ENCODE measurements around the gene ZG16.

Gene ZG16

DNA sequence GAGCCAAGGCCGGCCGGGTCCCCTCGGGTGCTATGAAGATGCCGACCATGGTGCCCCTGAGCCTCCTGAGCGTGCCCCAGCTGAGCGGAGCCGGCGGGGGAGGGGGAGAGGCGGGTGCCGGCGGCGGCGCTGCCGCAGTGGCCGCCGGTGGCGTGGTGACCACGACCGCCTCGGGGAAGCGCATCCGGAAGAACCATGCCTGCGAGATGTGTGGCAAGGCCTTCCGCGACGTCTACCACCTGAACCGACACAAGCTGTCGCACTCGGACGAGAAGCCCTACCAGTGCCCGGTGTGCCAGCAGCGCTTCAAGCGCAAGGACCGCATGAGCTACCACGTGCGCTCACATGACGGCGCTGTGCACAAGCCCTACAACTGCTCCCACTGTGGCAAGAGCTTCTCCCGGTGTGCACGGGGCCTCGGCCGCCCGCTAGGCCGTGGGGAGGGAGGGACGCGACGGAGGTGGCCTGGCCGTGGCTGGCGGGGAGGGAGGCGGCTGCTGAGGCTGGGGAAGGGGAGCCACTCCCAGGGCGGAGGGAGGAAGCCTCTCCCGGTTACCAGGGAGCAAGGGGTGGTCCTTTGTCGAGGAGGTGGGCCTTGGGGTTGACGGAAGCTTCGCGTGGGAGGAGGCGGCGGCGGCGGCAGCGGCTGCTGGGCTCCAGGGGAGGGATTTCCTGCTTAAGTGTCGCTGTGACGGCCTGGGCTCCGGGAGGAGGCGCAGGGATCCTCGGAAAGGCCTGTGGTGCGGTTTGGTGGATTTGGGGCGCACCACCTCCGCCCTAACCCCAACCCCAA lies 29.6 kb downstream of the ZG16 start:
- H3K4me3 ChIP-seq (ENCODE audit: low read depth, low read length) = peak overlapping the region; percentile 70
- DNase-seq (ENCODE audit: low read depth) = peak; percentile 93
- TF ChIP-seq, protein P1, sequence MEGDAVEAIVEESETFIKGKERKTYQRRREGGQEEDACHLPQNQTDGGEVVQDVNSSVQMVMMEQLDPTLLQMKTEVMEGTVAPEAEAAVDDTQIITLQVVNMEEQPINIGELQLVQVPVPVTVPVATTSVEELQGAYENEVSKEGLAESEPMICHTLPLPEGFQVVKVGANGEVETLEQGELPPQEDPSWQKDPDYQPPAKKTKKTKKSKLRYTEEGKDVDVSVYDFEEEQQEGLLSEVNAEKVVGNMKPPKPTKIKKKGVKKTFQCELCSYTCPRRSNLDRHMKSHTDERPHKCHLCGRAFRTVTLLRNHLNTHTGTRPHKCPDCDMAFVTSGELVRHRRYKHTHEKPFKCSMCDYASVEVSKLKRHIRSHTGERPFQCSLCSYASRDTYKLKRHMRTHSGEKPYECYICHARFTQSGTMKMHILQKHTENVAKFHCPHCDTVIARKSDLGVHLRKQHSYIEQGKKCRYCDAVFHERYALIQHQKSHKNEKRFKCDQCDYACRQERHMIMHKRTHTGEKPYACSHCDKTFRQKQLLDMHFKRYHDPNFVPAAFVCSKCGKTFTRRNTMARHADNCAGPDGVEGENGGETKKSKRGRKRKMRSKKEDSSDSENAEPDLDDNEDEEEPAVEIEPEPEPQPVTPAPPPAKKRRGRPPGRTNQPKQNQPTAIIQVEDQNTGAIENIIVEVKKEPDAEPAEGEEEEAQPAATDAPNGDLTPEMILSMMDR (IDR thresholded peaks at IDR 0.05; ENCODE audit: insufficient read depth, low read depth, low read length, missing control alignments) = peak; percentile 71

DNA sequence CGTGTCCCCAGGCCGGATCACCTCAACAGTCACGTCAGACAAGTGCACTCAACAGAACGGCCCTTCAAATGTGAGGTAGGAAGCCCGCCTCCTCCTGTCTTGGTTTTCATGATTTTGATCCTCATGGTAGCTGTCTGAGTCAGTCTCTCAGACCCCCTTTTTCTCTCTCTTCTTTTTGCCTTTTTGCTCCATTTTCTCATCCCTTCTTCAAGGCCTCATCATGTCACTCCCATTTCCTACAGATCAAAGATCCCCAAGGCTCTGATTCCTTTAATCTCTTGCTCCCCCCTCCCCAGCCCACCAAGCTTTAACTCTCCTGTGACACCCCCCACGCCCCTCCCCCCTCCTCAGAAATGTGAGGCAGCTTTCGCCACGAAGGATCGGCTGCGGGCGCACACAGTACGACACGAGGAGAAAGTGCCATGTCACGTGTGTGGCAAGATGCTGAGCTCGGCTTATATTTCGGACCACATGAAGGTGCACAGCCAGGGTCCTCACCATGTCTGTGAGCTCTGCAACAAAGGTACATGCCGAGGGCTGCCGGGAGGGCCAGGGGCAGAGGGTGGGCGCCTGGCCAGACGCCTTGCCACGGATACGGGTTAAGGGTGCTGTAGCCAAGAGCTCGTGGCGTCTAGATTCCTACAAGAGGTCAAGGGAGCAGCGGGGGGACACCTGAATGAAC lies 30.3 kb downstream of the ZG16 start:
- peak overlapping the region; percentile 70 for H3K4me3 ChIP-seq (ENCODE audit: low read depth, low read length)
- TF ChIP-seq, protein P1 (IDR thresholded peaks at IDR 0.05; ENCODE audit: insufficient read depth, low read depth, low read length, missing control alignments) = no peak
- no peak for DNase-seq (ENCODE audit: low read depth)

DNA sequence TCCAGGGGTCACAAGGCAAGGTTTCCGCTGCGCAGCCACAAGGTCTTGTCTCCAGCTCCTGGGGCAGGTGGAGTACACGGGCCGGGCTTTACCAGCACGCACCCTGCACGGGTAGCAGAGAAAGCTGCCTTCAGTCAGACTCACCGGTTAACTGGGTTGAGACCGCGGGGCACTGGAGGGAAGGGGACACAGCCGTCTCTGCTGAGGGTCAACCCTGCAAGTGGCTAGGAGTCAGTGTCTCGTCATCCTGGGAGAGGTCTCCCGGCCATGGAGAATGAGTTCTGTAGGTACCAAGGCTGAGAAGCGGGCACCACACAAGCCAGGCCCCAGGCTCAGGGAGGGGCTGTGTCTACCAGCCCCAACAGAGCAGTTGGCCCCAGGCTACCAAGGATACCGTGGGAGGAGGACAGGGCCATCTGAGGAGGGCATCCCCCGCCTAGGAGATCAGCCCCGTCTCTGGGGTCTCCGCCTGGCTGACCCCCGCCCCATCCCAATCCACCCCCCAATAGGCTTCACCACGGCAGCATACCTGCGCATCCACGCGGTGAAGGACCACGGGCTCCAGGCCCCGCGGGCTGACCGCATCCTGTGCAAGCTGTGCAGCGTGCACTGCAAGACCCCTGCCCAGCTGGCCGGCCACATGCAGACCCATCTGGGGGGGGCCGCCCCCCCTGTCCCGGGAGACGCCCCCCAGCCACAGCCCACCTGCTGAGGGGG lies 31.1 kb downstream of the ZG16 start:
- no peak for DNase-seq (ENCODE audit: low read depth)
- TF ChIP-seq, protein P1 (IDR thresholded peaks at IDR 0.05; ENCODE audit: insufficient read depth, low read depth, low read length, missing control alignments) = no peak
- peak overlapping the region; percentile 70 for H3K4me3 ChIP-seq (ENCODE audit: low read depth, low read length)

DNA sequence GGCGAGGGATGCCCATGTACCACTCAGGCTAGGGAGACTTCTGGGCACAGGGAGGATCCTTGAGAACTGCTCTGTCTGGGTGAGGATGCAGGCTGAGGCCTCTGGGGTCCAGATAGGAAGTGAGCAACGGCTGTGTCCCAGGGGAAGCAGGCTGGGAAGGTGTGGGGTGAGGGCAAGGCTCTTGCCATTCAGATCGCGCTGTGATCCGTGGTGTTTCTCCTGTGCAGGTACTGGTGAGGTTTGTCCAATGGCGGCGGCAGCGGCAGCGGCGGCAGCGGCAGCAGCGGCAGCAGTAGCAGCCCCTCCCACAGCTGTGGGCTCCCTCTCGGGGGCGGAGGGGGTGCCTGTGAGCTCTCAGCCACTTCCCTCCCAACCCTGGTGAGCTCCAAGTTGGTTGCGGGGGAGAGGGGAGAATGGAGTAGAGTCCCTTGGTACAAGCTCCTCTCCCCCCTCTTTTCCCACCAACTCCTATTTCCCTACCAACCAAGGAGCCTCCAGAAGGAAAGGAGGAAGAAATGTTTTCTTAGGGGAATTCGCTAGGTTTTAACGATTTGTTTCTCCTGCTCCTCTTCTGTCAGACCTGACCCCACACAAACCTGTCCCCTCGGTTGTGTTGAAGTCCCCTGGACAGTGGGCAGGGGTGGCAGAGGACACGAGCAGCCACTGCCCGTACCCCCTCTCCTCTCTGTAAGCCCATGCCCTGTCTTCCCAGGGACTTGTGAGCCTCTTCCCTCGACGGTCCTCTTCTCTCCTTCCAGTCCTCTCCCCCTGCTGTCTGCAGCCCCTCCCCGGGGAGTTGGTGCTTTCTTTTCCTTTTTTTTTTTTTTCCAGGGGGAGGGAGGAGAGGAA lies 32.0 kb downstream of the ZG16 start:
- DNase-seq (ENCODE audit: low read depth) = no peak
- TF ChIP-seq, protein P1 (IDR thresholded peaks at IDR 0.05; ENCODE audit: insufficient read depth, low read depth, low read length, missing control alignments) = no peak
- H3K4me3 ChIP-seq (ENCODE audit: low read depth, low read length) = no peak overlapping the region

DNA sequence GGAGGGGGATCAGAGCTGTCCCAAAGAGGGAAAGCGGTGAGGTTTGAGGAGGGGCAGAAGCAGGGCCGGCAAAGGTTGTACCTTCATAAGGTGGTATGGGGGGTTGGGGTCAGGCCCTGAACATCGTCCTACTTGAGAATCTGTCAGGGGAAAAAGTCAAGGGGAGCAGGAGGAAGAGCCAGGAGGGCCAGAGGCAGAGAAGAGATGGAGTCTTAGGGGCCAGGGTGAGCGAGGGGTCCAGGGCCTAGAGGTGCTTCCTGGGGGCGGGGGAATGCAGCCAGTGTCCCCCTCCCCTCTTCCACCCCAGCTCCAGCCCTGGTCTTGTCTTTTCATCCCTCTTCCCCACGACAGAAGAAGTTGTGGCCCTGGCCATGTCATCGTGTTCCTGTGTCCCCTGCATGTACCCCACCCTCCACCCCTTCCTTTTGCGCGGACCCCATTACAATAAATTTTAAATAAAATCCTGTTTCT lies 32.7 kb downstream of the ZG16 start:
- DNase-seq (ENCODE audit: low read depth) = no peak
- peak overlapping the region; percentile 5; the same call in 1 of the 2 replicates for H3K4me3 ChIP-seq (ENCODE audit: low read depth, low read length)
- TF ChIP-seq, protein P1 (IDR thresholded peaks at IDR 0.05; ENCODE audit: insufficient read depth, low read depth, low read length, missing control alignments) = no peak

Measured in GM12865 (cell line).